ENCODE results near the gene AMELY.

GRCh38 chrY:6910372-6911252 lies 940 bp downstream of the AMELY start, which contains the start of gene TBL1Y:
- TF ChIP-seq, protein P1, sequence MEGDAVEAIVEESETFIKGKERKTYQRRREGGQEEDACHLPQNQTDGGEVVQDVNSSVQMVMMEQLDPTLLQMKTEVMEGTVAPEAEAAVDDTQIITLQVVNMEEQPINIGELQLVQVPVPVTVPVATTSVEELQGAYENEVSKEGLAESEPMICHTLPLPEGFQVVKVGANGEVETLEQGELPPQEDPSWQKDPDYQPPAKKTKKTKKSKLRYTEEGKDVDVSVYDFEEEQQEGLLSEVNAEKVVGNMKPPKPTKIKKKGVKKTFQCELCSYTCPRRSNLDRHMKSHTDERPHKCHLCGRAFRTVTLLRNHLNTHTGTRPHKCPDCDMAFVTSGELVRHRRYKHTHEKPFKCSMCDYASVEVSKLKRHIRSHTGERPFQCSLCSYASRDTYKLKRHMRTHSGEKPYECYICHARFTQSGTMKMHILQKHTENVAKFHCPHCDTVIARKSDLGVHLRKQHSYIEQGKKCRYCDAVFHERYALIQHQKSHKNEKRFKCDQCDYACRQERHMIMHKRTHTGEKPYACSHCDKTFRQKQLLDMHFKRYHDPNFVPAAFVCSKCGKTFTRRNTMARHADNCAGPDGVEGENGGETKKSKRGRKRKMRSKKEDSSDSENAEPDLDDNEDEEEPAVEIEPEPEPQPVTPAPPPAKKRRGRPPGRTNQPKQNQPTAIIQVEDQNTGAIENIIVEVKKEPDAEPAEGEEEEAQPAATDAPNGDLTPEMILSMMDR (conservative IDR thresholded peaks at IDR 0.05), result no peak
- no peak for TF ChIP-seq EZH2 (IDR thresholded peaks at IDR 0.05; ENCODE audit: low read depth)
